HEK293T (cell line): ENCODE results near the gene PLCB1.

Experiments
- CTCF ChIA-PET: fragments of 350-600 bp; formaldehyde crosslinking; extraction: SDS; loops from one replicate; lab custom pipeline; 2021; ENCODE audit warnings: antibody characterized with exemption, inconsistent platforms; lab: Yijun Ruan, JAX
- POLR2A ChIA-PET: fragments of 350-600 bp; formaldehyde crosslinking; extraction: SDS; loops from one replicate; lab custom pipeline; 2020; ENCODE audit warnings: antibody characterized with exemption, inconsistent platforms; lab: Yijun Ruan, JAX
- DNase-seq: peaks from one replicate; pipeline ENCODE4 v3.0.0; 2012; ENCODE audit warnings: mixed read lengths; ENCODE audit errors: extremely low spot score
- ARNT ChIP-seq: fragments of 450-650 bp; IDR thresholded peaks from 2 replicates; pipeline ENCODE4 v1.6.1; 2017; ENCODE audit warnings: mild to moderate bottlenecking
- BHLHE40 ChIP-seq: fragments of 450-650 bp; IDR thresholded peaks from 2 replicates; pipeline ENCODE4 v1.6.1; 2016; ENCODE audit warnings: mild to moderate bottlenecking, moderate library complexity, borderline replicate concordance
- CTBP1 ChIP-seq: fragments of 450-650 bp; IDR thresholded peaks from 2 replicates; pipeline ENCODE4 v1.6.1; 2016; ENCODE audit warnings: borderline replicate concordance
- ELF4 ChIP-seq: fragments of 450-650 bp; IDR thresholded peaks from 2 replicates; pipeline ENCODE4 v1.6.1; 2017; ENCODE audit warnings: antibody characterized with exemption
- FOXA1 ChIP-seq: fragments of 450-650 bp; IDR thresholded peaks from 2 replicates; pipeline ENCODE4 v1.6.1; 2016; ENCODE audit warnings: mild to moderate bottlenecking
- FOXK2 ChIP-seq: fragments of 450-650 bp; IDR thresholded peaks from 2 replicates; pipeline ENCODE4 v1.6.1; 2016; ENCODE audit warnings: mild to moderate bottlenecking
- FOXM1 ChIP-seq: fragments of 450-650 bp; IDR thresholded peaks from 2 replicates; pipeline ENCODE4 v1.6.1; 2017; ENCODE audit warnings: mild to moderate bottlenecking, borderline replicate concordance
- HDGF ChIP-seq: fragments of 450-650 bp; IDR thresholded peaks from 2 replicates; pipeline ENCODE4 v1.6.1; 2017; ENCODE audit warnings: antibody characterized with exemption, borderline replicate concordance
- L3MBTL2 ChIP-seq: fragments of 450-650 bp; conservative IDR thresholded peaks from 2 replicates; pipeline ENCODE4 v1.6.1; 2016; ENCODE audit warnings: mild to moderate bottlenecking
- LEF1 ChIP-seq: fragments of 450-650 bp; IDR thresholded peaks from 2 replicates; pipeline ENCODE4 v1.6.1; 2017; ENCODE audit warnings: mild to moderate bottlenecking, borderline replicate concordance
- NFRKB ChIP-seq: fragments of 450-650 bp; IDR thresholded peaks from 2 replicates; pipeline ENCODE4 v1.6.1; 2016; ENCODE audit warnings: mild to moderate bottlenecking, moderate library complexity
- PKNOX1 ChIP-seq: fragments of 450-650 bp; IDR thresholded peaks from 2 replicates; pipeline ENCODE4 v1.6.1; 2016
- SP1 ChIP-seq: fragments of 450-650 bp; IDR thresholded peaks from 2 replicates; pipeline ENCODE4 v1.6.1; 2017
- SUZ12 ChIP-seq: fragments of 450-650 bp; IDR thresholded peaks from 2 replicates; pipeline ENCODE4 v1.6.1; 2016; ENCODE audit warnings: mild to moderate bottlenecking
- TARDBP ChIP-seq: fragments of 450-650 bp; IDR thresholded peaks from 2 replicates; pipeline ENCODE4 v1.6.1; 2016
- ZNF384 ChIP-seq: fragments of 450-650 bp; IDR thresholded peaks from 2 replicates; pipeline ENCODE4 v1.6.1; 2016

The PLCB1 gene

GRCh38 chr20:8267009-8267408, 134.9 kb downstream of the PLCB1 start:
- TF ChIP-seq CTBP1 (no peak), BHLHE40 (no peak), L3MBTL2 (no peak)
- ChIA-PET POLR2A (no interaction called here), CTCF (no interaction called here)
- DNase-seq: no peak

GRCh38 chr20:8271727-8272126, 139.7 kb downstream of the PLCB1 start:
- POLR2A ChIA-PET: no interaction called here
- DNase-seq: no peak
- CTCF ChIA-PET: no interaction called here
- TF ChIP-seq ARNT (no peak), PKNOX1 (no peak), SP1 (no peak), FOXA1 (no peak), L3MBTL2 (no peak)

GRCh38 chr20:8272766-8273165, 140.7 kb downstream of the PLCB1 start:
- POLR2A ChIA-PET: no interaction called here
- no peak for TF ChIP-seq PKNOX1
- no peak for TF ChIP-seq FOXA1
- TF ChIP-seq L3MBTL2: no peak
- TF ChIP-seq BHLHE40: no peak
- no peak for TF ChIP-seq FOXM1
- TF ChIP-seq CTBP1: no peak
- no peak for TF ChIP-seq SP1
- no peak for TF ChIP-seq TARDBP
- TF ChIP-seq HDGF: no peak
- no peak for TF ChIP-seq ZNF384
- TF ChIP-seq LEF1: no peak
- TF ChIP-seq SUZ12: no peak
- no peak for TF ChIP-seq ARNT
- no peak for TF ChIP-seq ELF4
- TF ChIP-seq FOXK2: no peak
- TF ChIP-seq NFRKB: no peak
- CTCF ChIA-PET: no interaction called here
- no peak for DNase-seq

- TF ChIP-seq FOXA1: no peak
- TF ChIP-seq BHLHE40: no peak
- no peak for TF ChIP-seq PKNOX1
- TF ChIP-seq ZNF384: no peak
- no peak for TF ChIP-seq TARDBP
- no peak for TF ChIP-seq CTBP1
- TF ChIP-seq L3MBTL2: no peak
- TF ChIP-seq FOXK2: no peak
- TF ChIP-seq ELF4: no peak
- no peak for TF ChIP-seq SP1
- no peak for TF ChIP-seq FOXM1
- TF ChIP-seq ARNT: no peak
- no peak for TF ChIP-seq NFRKB
- no peak for TF ChIP-seq HDGF
- no peak for TF ChIP-seq LEF1
- no peak for TF ChIP-seq SUZ12
- CTCF ChIA-PET: no interaction called here
- POLR2A ChIA-PET: no interaction called here
- DNase-seq: no peak
These were observed 152.8 kb downstream of the PLCB1 start for GRCh38 chr20:8284902-8285301.

- CTCF ChIA-PET: no interaction called here
- POLR2A ChIA-PET: no interaction called here
- DNase-seq: no peak
- TF ChIP-seq BHLHE40: no peak
- TF ChIP-seq SP1: no peak
- no peak for TF ChIP-seq ARNT
- no peak for TF ChIP-seq SUZ12
- no peak for TF ChIP-seq NFRKB
- TF ChIP-seq LEF1: no peak
- TF ChIP-seq CTBP1: no peak
- no peak for TF ChIP-seq ELF4
- no peak for TF ChIP-seq FOXM1
- no peak for TF ChIP-seq FOXK2
- no peak for TF ChIP-seq HDGF
These were observed 155.3 kb downstream of the PLCB1 start for GRCh38 chr20:8287340-8287739.

DNA sequence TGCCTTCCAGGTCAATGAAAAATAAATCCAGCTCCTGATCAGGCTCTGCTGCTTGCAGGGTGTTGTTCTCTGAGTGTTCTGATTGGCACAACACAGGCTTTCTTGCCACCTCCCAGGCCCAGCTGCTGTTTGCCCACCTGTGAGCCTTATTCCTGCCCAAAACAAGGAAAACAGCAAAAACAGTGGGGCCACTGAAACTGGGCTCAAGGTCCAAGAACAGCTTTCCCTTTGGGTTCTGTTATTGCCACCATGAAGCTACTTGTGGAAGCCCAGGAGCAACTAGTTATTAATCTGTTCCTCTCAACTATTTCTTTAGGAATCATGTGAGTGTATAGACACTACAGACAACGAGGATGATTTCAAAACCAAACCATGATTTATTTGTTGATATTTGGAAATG, 159.1 kb downstream of the PLCB1 start:
- TF ChIP-seq SUZ12: no peak
- no peak for TF ChIP-seq FOXK2
- no peak for TF ChIP-seq ZNF384
- no peak for TF ChIP-seq BHLHE40
- TF ChIP-seq LEF1: no peak
- TF ChIP-seq CTBP1: no peak
- no peak for TF ChIP-seq NFRKB
- TF ChIP-seq ARNT: no peak
- no peak for TF ChIP-seq FOXA1
- no peak for TF ChIP-seq PKNOX1
- ChIA-PET POLR2A (no interaction called here), CTCF (no interaction called here)
- no peak for DNase-seq

- ChIA-PET CTCF (no interaction called here), POLR2A (no interaction called here)
- no peak for DNase-seq
- no peak for TF ChIP-seq HDGF
- TF ChIP-seq NFRKB: no peak
- no peak for TF ChIP-seq TARDBP
- no peak for TF ChIP-seq PKNOX1
- no peak for TF ChIP-seq ZNF384
- TF ChIP-seq L3MBTL2: no peak
- TF ChIP-seq CTBP1: no peak
- no peak for TF ChIP-seq ARNT
- no peak for TF ChIP-seq FOXK2
- TF ChIP-seq BHLHE40: no peak
These were observed 159.8 kb downstream of the PLCB1 start for GRCh38 chr20:8291873-8292272.
